ENCODE measurements around the gene ATP11C.

- TF ChIP-seq EZH2 (IDR thresholded peaks at IDR 0.05; ENCODE audit: low read depth, unreplicated experiment) (no peak), POLR2AphosphoS5 (IDR thresholded peaks at IDR 0.05; ENCODE audit: low read depth) (no peak), CREB1 (CRISPR knock-in tag; IDR thresholded peaks at IDR 0.05; ENCODE audit: low read depth) (no peak), EZH2phosphoT487 (IDR thresholded peaks at IDR 0.05; ENCODE audit: unreplicated experiment) (no peak)
- TF ChIP-seq, protein P1, sequence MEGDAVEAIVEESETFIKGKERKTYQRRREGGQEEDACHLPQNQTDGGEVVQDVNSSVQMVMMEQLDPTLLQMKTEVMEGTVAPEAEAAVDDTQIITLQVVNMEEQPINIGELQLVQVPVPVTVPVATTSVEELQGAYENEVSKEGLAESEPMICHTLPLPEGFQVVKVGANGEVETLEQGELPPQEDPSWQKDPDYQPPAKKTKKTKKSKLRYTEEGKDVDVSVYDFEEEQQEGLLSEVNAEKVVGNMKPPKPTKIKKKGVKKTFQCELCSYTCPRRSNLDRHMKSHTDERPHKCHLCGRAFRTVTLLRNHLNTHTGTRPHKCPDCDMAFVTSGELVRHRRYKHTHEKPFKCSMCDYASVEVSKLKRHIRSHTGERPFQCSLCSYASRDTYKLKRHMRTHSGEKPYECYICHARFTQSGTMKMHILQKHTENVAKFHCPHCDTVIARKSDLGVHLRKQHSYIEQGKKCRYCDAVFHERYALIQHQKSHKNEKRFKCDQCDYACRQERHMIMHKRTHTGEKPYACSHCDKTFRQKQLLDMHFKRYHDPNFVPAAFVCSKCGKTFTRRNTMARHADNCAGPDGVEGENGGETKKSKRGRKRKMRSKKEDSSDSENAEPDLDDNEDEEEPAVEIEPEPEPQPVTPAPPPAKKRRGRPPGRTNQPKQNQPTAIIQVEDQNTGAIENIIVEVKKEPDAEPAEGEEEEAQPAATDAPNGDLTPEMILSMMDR (conservative IDR thresholded peaks at IDR 0.05; ENCODE audit: low read depth in 2 of 2) = no peak
- TF ChIP-seq, protein P2, sequence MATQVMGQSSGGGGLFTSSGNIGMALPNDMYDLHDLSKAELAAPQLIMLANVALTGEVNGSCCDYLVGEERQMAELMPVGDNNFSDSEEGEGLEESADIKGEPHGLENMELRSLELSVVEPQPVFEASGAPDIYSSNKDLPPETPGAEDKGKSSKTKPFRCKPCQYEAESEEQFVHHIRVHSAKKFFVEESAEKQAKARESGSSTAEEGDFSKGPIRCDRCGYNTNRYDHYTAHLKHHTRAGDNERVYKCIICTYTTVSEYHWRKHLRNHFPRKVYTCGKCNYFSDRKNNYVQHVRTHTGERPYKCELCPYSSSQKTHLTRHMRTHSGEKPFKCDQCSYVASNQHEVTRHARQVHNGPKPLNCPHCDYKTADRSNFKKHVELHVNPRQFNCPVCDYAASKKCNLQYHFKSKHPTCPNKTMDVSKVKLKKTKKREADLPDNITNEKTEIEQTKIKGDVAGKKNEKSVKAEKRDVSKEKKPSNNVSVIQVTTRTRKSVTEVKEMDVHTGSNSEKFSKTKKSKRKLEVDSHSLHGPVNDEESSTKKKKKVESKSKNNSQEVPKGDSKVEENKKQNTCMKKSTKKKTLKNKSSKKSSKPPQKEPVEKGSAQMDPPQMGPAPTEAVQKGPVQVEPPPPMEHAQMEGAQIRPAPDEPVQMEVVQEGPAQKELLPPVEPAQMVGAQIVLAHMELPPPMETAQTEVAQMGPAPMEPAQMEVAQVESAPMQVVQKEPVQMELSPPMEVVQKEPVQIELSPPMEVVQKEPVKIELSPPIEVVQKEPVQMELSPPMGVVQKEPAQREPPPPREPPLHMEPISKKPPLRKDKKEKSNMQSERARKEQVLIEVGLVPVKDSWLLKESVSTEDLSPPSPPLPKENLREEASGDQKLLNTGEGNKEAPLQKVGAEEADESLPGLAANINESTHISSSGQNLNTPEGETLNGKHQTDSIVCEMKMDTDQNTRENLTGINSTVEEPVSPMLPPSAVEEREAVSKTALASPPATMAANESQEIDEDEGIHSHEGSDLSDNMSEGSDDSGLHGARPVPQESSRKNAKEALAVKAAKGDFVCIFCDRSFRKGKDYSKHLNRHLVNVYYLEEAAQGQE (IDR thresholded peaks at IDR 0.05; ENCODE audit: unreplicated experiment) = no peak
- TF ChIP-seq, protein P3, sequence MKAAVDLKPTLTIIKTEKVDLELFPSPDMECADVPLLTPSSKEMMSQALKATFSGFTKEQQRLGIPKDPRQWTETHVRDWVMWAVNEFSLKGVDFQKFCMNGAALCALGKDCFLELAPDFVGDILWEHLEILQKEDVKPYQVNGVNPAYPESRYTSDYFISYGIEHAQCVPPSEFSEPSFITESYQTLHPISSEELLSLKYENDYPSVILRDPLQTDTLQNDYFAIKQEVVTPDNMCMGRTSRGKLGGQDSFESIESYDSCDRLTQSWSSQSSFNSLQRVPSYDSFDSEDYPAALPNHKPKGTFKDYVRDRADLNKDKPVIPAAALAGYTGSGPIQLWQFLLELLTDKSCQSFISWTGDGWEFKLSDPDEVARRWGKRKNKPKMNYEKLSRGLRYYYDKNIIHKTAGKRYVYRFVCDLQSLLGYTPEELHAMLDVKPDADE (IDR thresholded peaks at IDR 0.05) = no peak
These were observed 194.3 kb downstream of the ATP11C start for GRCh38 chrX:139738581-139738980.

Data from GM23338 (cell line).